CD1c-positive myeloid dendritic cell (primary cell): ENCODE results near the gene OSM.
"Not testable (repeated sequence)": the region's sequence is repeated elsewhere in the genome, so short reads cannot be mapped to it uniquely, and the experiment has no call there.

Source experiments
- DNase-seq: peaks from one replicate; pipeline ENCODE4 v3.0.0-alpha.2; 2016; ENCODE audit errors: extremely low spot score

Gene OSM

GRCh38 chr22:30226192-30226832 lies 40.3 kb downstream of the OSM start:
- no peak for DNase-seq

GRCh38 chr22:30225220-30225927 lies 41.3 kb downstream of the OSM start:
- no peak for DNase-seq

- no peak for DNase-seq
Observed at GRCh38 chr22:30224161-30224857, 42.3 kb downstream of the OSM start.

DNA sequence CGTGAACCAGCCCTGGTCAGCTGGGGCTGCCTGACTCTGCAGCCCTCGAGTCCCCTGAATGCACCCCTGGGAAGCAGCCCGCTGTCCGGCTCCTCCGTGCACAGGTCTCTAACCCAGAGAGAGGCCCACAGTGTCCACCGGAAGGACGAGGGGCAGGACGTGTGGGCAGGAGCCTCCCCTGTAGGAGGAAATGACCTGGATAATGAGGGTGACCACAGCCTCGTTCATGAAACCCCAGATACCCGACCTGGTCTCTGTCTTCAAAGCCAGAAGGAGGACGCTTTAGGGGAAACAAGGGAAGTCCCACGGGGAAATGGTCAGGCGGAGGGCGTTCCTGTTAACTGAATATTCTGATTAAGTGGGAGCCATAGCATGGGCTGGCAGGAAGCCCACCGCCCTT lies 43.3 kb downstream of the OSM start:
- DNase-seq, result no peak

DNA sequence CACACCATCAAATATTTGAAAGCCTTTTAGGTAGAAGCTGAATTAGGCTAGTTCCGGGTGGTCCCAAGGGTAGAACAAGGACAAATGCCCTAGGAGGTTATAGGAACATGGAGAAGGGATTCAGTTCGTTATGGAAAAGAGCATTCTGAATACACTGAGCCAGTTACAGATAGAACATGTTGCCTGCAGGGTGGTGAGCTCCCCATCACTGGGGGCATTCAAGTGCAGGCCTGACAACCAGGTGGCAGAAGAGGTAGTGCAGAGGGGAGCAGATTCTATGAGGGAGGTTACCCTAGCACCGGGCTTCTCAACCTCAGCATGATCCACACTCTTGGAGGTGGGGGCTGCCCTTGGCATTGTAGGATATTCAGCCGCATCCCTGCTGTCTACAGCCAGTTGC lies 44.3 kb downstream of the OSM start:
- DNase-seq, result no peak

DNA sequence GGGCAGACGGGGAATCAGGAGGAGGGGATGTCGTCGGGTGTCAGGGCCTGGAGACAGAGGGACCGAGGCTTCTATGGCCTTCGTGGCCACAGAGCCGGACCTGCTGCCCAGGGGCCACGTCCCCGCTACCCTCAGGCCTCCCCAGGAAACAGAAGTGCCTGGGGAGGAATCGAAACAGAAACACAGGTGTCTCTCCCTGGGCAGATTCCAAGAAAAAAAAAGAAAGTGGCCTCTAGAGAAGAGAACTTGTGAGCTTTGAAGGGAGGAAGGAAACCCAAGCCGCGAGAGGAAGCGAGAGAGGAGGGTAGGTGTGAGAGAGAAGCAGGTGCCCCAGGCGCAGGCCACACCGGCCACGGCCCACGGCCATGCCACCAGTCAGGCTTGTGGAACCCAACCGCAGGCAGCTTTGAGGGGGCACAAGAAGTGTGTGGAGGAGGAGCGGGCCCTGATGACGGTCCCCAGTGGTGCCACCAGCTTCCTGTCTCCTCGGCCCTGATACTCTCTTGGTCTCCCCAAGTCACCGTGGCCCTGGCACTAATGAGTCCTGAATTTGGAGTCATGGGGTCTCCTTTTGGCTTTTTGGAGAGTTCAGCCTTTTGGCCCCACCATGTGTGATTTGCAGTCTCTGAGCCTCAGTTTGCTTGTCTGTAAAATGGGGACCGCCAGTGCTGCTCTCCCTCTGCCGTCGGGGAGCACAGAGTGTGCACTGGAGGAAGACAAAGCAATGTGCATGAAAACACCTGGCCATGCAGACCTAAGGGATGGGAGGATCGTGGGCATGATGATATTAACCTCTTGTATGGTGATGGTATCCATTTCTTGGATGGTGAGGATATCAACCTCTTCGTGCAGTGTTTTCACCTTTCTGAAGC lies 45.3 kb downstream of the OSM start:
- DNase-seq, result peak; percentile 21

DNA sequence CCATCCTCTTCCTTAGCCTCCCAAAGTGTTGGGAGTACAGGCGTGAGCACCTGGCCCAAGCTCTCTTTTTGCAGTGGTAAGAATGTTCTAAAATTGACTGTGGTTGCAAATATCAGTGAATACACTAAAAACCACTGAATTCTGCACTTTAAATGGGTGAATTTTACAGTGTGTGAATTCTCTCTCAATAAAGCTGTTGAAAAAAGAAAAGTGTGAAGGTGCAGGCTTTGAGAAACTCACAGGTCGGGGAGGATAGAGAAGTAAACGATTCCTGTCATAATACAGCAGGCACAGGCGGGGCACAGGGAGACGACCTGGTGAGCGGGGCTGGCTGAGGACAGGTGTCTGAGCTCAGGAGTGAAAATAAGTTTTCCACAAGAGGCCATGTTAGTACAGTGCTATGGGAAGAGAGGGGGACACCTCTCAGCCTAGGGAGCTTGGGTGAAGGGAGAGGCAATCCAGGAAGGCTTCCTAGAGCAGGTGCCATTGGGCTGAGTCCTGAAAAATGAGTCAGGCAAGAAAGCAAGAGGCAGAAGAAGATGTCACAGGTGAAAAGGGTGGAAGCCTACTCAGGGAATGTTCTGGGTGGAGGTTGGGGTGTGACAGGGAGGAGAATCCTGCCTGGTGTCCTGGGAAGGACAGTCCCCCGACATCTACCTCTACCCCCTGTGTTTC lies 46.2 kb downstream of the OSM start:
- no peak for DNase-seq

DNA sequence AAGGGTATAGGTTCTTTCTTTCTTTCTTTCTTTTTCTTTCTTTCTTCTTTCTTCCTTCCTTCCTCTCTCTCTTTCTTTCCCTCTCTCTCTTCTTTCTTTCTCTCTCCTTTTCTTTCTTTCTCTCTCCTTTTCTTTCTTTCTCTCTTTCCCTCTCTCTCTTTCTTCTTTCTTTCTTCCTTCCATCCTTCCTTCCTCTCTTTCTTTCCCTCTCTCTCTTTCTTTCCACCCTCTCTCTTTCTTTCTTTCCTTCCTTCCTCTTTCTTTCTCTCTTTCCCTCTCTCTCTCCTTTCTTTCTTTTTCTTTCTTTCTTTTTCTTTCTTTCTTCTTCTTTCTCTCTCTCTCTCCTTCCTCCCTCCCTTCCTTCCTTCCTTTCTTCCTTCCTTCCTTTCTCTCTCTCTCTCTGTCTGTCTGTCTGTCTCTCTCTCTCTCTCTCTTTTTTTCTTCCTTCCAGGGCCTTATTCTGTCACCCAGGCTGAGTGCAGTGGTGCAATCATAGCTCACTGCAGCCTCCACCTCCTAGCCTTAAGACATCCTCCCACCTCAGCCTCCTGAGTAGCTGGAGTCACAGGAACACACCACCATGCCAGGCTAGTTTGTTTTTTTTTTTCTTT lies 46.9 kb downstream of the OSM start:
- DNase-seq, result no peak

DNA sequence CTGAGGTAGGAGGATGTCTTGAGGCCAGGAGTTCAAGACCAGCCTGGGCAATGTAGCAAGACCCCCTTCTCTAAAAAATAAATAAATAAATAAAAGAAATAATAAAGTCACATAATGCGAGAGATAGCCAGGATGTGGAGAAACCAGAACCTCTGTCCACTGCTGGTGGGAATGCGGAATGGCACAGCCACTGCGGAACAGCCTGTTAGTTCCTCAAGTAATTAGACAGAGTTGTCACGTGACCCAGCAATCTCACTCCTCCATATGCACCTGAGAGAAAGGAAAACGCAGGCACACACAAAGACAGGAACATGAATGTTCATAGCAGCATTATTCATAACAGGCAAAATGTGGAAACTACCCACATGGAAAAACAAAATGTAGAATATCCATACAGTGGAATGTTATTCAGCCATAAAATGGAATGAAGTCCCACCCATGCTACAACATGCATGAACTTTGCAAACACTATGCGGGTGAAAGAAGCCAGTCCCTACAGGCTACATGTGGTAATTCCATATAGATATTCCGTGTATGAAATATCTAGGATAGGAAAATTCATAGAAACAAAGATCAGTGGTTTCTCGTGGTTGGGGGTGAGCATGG lies 47.5 kb downstream of the OSM start:
- no peak for DNase-seq

GRCh38 chr22:30217698-30218560 lies 48.7 kb downstream of the OSM start:
- no peak for DNase-seq

DNA sequence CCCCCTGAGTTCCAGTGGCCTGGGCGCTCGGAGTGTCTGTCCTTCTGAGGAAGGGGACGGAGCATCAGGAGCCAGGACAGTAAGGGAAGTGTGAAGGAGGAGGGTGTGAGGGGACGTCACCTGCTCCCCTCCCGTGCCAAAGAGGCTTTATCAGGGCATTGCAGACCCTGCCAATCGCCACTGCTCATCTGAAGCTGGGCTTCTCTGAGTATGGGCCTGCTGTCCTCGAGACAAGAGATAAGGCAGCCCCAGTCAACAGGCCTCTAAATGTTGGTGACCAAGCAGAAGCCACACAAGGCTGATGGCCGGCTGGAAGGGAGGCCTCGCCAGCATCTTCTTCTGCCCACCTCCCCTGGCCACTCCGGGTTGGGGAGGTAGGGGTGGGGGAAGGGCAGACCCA lies 49.9 kb downstream of the OSM start:
- DNase-seq, result no peak

DNA sequence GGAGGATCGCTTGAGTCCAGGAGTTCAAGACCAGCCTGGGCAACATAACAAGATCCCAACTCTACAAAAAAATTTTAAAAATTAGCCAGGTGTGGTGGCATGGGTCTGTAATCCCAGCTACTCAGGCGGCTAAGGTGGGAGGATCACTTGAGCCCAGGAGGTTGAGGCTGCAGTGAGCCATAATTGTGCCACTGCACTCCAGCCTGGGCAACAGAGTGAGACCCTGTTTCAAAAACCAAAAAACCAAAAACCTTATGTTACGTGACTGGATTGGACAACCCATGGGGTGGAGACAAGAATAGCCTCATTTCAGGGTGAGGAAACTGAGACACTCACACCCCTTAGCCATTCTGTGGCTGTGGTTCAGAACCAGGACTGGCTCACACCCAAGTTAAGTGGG lies 50.4 kb downstream of the OSM start:
- DNase-seq, result not testable (repeated sequence)

GRCh38 chr22:30214703-30215407 lies 51.8 kb downstream of the OSM start:
- DNase-seq, result no peak

GRCh38 chr22:30212996-30213441 lies 53.6 kb downstream of the OSM start:
- peak; percentile 76 for DNase-seq
